Subcutaneous abdominal adipose tissue (tissue), 5 donors: ENCODE results near the gene ZFHX3.

Experiments
- H3K27ac ChIP-seq: one replicate; pipeline ENCODE4 v1.7.0; 2013; ENCODE audit warnings: low read depth, mild to moderate bottlenecking, inconsistent platforms, low read length, moderate library complexity
- H3K27me3 ChIP-seq, 5 donors: one replicate each; pipeline ENCODE4 v1.7.0; 2013; ENCODE audit warnings: low read length in 5 of 5, inconsistent platforms in 1 of 5; ENCODE audit not compliant: control insufficient read depth in 5 of 5, insufficient read depth in 4 of 5
- H3K36me3 ChIP-seq, 5 donors: one replicate each; pipeline ENCODE4 v1.7.0; 2013; ENCODE audit warnings: low read length in 5 of 5; ENCODE audit not compliant: control insufficient read depth in 5 of 5, insufficient read depth in 5 of 5
- H3K4me1 ChIP-seq, 5 donors: one replicate each; pipeline ENCODE4 v1.7.0; 2013; ENCODE audit warnings: low read length in 5 of 5, mild to moderate bottlenecking in 3 of 5, moderate library complexity in 1 of 5; ENCODE audit not compliant: control insufficient read depth in 5 of 5, insufficient read depth in 5 of 5
- H3K4me3 ChIP-seq, 5 donors: one replicate each; pipeline ENCODE4 v1.7.0; 2013; ENCODE audit warnings: low read length in 5 of 5, low read depth in 1 of 5
- H3K9ac ChIP-seq, 5 donors: one replicate each; pipeline ENCODE4 v1.7.0; 2013; ENCODE audit warnings: low read length in 5 of 5, mild to moderate bottlenecking in 4 of 5, moderate library complexity in 3 of 5
- H3K9me3 ChIP-seq, 5 donors: one replicate each; pipeline ENCODE4 v1.7.0; 2013; ENCODE audit warnings: low read length in 5 of 5; ENCODE audit not compliant: control insufficient read depth in 5 of 5
- donor health status: healthy.
- donor health status: healthy.
- donor health status: healthy.
- donor health status: healthy.
- donor health status: healthy.

ZFHX3 gene

DNA sequence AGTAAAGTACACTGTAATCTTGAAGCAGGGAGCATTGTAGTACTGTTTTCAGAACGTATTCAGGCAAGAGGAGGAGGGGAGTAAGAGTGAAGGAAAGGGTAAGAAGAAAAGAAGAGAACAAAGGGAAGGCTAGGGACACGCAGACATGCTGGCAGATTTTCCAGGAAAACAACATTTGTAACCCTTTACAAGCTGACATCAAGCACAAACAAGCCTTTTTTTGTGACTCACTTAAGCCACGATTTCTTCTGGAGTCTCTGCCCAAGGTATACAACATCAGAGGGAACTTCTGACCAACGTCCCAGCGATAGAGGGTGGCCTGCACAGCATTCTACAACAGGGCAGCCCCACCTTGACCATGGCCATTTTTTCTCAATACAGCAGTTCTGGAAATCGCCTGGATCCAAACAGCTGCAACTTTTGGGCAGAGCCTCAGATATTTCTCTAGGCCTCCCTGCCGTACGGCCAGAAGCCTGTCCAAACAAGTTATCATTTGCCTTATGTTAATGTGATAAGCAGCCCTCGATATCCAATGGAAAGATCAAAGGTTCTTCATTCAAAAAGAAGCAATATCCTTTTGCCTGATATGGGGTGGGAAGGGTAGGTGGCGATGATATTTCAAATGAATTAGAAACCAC is 247.3 kb downstream of the ZFHX3 start:
- H3K9me3 ChIP-seq: no peaks in the 10 kb centered on the region
- no peaks in the 10 kb centered on the region for H3K4me1 ChIP-seq
- no peak overlapping the region for H3K4me3 ChIP-seq
- no peaks in the 10 kb centered on the region for H3K27me3 ChIP-seq
- H3K36me3 ChIP-seq: peaks cover 16 to 66% (median 40%) of the 10 kb centered on the region in 5 donors
- H3K27ac ChIP-seq: no peak overlapping the region
- H3K9ac ChIP-seq: no peak overlapping the region

DNA sequence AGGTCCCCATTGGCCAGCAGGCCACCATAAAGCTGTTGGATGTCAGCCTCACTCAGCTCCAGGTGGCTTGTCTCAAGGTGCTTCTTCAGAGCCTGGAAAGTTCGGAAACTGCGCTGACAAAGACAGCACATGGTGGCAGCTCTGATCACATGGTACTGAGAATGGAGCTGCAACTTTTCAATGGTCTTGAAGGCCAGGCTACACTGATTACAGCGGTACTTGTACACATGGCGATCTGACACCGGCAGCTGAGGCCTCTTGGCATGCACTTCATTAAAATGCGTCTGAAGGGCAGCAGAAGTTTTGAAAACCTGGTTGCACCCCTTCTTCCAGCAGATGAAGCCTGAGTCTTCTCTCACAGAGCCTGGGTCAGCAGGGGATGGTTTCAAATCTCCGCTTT is 249.7 kb downstream of the ZFHX3 start:
- no peak overlapping the region for H3K4me3 ChIP-seq
- H3K9me3 ChIP-seq: no peaks in the 10 kb centered on the region
- peaks cover 16 to 82% (median 59%) of the 10 kb centered on the region in 5 donors for H3K36me3 ChIP-seq
- H3K4me1 ChIP-seq: no peaks in the 10 kb centered on the region
- no peak overlapping the region for H3K27ac ChIP-seq
- H3K27me3 ChIP-seq: no peaks in the 10 kb centered on the region
- H3K9ac ChIP-seq: no peak overlapping the region

DNA sequence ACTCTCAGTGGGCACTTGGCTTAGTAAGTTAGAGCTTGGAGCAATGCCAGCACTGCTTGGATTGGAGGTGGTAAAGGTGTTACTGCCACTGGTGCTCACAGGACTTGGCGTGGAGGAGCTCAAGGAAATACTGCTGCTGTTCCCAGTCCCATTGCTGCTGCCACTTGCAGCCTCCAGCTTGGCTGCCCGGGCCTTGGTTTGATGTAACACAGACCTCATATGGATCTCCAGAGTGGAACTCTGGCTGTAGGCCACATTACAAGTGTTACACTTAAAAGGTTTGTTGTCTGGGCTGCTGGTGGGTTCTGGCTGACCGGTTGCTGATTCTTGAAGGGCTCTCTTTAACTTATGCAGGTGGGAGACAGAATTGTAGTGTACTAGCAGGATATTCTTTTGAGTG is 250.3 kb downstream of the ZFHX3 start:
- Histone ChIP-seq H3K27ac (no peak overlapping the region), H3K27me3 (no peaks in the 10 kb centered on the region), H3K4me3 (no peak overlapping the region), H3K9ac (no peak overlapping the region), H3K4me1 (no peaks in the 10 kb centered on the region), H3K36me3 (peaks cover 16 to 84% (median 62%) of the 10 kb centered on the region in 5 donors), H3K9me3 (no peaks in the 10 kb centered on the region)

DNA sequence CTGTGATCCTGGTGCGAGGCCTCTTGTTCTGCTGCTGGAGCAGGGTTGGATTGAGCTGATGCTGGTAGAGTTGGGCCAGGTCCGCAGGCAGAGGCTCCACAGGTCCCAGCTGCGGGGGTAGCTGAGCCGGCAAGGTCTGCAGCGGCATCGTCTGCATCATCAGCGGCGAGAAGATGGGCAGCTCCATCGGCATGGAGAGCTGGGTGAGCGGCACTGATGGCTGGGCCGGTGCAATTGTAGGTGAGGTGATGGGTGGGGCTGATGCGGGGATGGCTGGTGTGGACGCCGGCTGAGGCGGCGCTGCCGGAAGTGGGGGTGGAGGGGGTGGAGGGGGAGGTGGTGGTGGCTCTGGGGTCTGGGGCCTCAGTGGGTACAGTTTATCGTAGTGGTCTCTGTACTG is 251.7 kb downstream of the ZFHX3 start:
- Histone ChIP-seq H3K9me3 (no peaks in the 10 kb centered on the region), H3K27ac (no peak overlapping the region), H3K9ac (no peak overlapping the region), H3K36me3 (peaks cover 17 to 86% (median 63%) of the 10 kb centered on the region in 5 donors), H3K4me3 (no peak overlapping the region), H3K27me3 (no peaks in the 10 kb centered on the region), H3K4me1 (no peaks in the 10 kb centered on the region)

DNA sequence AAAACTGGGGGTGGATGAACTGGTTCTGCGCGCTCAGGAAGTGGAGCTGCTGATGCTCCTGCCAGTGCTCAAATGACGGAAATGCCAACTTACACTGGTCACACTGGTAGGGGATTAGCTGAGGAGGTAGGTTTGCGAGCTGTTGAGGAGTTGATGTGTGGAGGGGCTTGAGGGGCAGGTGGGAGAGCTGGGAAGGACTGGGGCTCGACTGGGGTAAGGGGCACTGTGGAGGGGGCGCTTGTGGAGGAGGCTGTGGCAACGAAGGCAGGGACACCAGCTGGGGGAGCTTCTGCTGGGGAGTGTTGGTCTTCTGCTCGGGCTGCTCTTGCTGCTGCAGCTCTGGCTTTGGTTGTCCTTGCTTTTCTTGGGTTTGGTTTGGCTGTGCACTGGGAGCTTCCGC is 252.9 kb downstream of the ZFHX3 start:
- Histone ChIP-seq H3K9me3 (no peaks in the 10 kb centered on the region), H3K27me3 (no peaks in the 10 kb centered on the region), H3K27ac (no peak overlapping the region), H3K9ac (no peak overlapping the region), H3K4me3 (no peak overlapping the region), H3K36me3 (peaks cover 17 to 91% (median 63%) of the 10 kb centered on the region in 5 donors), H3K4me1 (peaks cover 0 to 2% (median 0%) of the 10 kb centered on the region in 5 donors)

DNA sequence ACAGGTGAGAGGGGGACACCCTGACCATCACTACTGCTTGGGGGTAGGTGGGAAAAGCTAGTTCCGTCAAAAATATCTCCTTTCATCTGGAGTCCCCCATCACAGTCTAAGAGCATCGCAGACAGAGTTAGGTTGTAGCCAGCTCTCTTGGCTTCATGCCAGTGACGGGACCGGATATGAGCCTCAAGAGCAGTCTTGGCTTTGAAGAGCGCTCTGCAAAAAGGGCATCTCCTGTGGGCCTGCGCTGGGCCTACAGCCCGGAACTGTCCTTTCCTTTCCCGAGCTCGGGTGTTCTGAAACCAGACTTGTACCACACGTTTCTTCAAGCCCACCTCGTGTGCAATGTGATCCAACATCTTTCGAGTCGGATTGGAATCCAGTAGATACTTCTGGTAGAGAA is 253.6 kb downstream of the ZFHX3 start:
- peaks cover 11 to 91% (median 56%) of the 10 kb centered on the region in 5 donors for H3K36me3 ChIP-seq
- no peak overlapping the region for H3K27ac ChIP-seq
- no peaks in the 10 kb centered on the region for H3K9me3 ChIP-seq
- H3K4me3 ChIP-seq: no peak overlapping the region
- H3K4me1 ChIP-seq: peaks cover 0 to 2% (median 0%) of the 10 kb centered on the region in 5 donors
- no peaks in the 10 kb centered on the region for H3K27me3 ChIP-seq
- H3K9ac ChIP-seq: no peak overlapping the region

DNA sequence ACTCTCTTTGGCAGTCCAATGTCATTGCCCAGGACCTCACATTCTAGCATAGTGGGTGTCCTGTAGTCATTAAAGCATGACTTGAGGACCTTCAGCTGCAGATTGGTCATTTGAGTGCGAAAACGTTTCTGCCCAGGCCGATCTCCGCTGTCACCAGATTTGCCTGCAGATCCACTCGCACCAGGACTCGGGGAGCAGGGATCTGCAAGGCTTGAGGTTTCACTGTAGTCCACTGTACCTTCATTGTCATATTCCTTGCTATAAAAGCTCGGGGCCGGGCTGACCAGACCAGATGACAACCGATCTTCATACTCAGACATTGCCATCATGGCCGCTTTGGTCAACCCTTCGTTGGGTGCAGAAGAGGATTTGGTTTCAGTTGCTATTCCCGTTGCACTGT is 254.2 kb downstream of the ZFHX3 start:
- no peaks in the 10 kb centered on the region for H3K9me3 ChIP-seq
- no peaks in the 10 kb centered on the region for H3K27me3 ChIP-seq
- H3K36me3 ChIP-seq: peaks cover 6 to 88% (median 52%) of the 10 kb centered on the region in 5 donors
- no peak overlapping the region for H3K9ac ChIP-seq
- H3K4me3 ChIP-seq: no peak overlapping the region
- H3K4me1 ChIP-seq: peaks cover 0 to 2% (median 0%) of the 10 kb centered on the region in 5 donors
- no peak overlapping the region for H3K27ac ChIP-seq

DNA sequence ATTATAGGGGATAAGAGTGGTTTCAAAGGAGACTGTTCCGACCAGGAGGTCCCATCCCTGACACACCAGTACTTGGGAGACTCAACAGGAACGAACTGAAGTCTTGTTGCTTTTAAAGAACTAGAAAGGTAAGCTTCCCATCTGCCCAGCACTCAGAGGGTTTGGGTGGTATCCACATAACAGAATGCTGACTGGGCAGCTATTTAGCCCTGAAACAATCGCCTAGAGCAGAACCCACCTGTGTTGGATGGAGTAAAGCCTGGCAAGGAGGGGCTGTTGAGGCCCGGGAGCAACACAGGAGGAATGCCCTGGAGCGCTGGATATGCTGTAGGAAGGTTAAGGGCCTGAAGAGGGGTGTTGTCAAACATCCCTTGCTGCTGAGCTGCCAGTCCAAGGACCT is 254.9 kb downstream of the ZFHX3 start:
- Histone ChIP-seq H3K27me3 (no peaks in the 10 kb centered on the region), H3K4me1 (peaks cover 0 to 9% (median 4%) of the 10 kb centered on the region in 5 donors), H3K36me3 (peaks cover 6 to 88% (median 47%) of the 10 kb centered on the region in 5 donors)

DNA sequence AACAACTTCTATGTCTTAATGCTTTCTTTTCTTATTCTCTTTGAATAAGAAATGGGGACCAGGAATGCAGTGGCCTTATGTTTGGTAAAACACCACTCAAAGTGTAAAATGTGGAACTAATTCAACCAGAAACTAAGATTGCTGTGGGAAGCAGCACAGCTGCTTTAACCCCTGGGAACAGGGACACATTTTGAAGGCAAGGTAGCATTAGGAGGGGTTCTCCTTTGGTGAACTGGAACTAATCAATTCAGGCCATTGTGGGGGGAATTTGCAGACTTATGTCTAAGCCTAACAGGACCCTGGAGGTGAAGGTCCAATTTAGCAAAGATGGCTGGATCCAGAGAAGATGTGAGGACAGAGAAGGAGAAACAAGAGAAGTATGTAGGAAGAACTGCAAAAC is 256.1 kb downstream of the ZFHX3 start:
- H3K27ac ChIP-seq: no peak overlapping the region
- H3K4me3 ChIP-seq: no peak overlapping the region
- H3K9me3 ChIP-seq: no peaks in the 10 kb centered on the region
- peaks cover 0 to 16% (median 11%) of the 10 kb centered on the region in 5 donors for H3K4me1 ChIP-seq
- no peaks in the 10 kb centered on the region for H3K27me3 ChIP-seq
- peaks cover 6 to 78% (median 35%) of the 10 kb centered on the region in 5 donors for H3K36me3 ChIP-seq
- no peak overlapping the region for H3K9ac ChIP-seq

More for the DNA sequence above, 254.9 kb downstream of the ZFHX3 start:
- no peak overlapping the region for H3K9ac ChIP-seq
- no peaks in the 10 kb centered on the region for H3K9me3 ChIP-seq
- H3K4me3 ChIP-seq: no peak overlapping the region
- no peak overlapping the region for H3K27ac ChIP-seq

DNA sequence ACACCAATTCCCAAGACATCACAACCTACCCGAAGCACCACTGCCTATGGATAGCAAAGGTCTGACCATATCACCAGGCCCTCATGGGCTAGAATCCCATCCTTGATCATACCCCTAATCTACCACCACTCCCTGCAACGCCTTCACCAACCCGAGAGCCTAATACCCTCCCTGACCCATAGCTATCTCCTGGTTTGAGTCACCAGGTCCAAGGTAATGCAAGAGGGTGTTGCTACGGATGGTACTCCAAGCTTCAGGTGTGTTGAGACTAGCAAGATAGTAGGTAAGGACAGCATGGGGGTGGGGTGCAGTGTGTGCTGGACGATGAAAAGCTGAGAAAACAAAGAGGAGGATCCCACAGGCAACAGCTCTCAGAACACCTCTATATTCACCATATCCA is 258.0 kb downstream of the ZFHX3 start:
- no peak overlapping the region for H3K9ac ChIP-seq
- no peak overlapping the region for H3K27ac ChIP-seq
- H3K27me3 ChIP-seq: no peaks in the 10 kb centered on the region
- no peak overlapping the region for H3K4me3 ChIP-seq
- peaks cover 6 to 61% (median 19%) of the 10 kb centered on the region in 5 donors for H3K36me3 ChIP-seq
- peaks cover 0 to 16% (median 11%) of the 10 kb centered on the region in 5 donors for H3K4me1 ChIP-seq
- no peaks in the 10 kb centered on the region for H3K9me3 ChIP-seq
